AG04450 (cell line): ENCODE results near the gene SNAP23. TPM values are rescaled to one million over a fixed set of nuclear protein-coding genes. Genes with fewer than 3 reads are reported as not detected.

Experiments used
- CTCF ChIA-PET: fragments of 300-600, 350-600 bp; formaldehyde crosslinking; extraction: SDS; loops from one replicate; lab custom pipeline; 2022; ENCODE audit warnings: antibody characterized with exemption, inconsistent platforms; lab: Charles Lee
- POLR2A ChIA-PET: fragments of 350-600 bp; formaldehyde crosslinking; extraction: SDS; loops from one replicate; lab custom pipeline; 2021; ENCODE audit warnings: antibody characterized with exemption, inconsistent platforms; lab: Yijun Ruan, JAX
- DNase-seq: peaks from one replicate; pipeline ENCODE4 v3.0.0-alpha.2; 2011; ENCODE audit warnings: low read depth, low spot score
- H3K27ac ChIP-seq: one replicate; pipeline ENCODE4 v1.5.1; 2012; ENCODE audit warnings: low read depth, low read length, control low read depth
- H3K27me3 ChIP-seq: one replicate; pipeline ENCODE4 v1.6.0; 2012; ENCODE audit warnings: low read length; ENCODE audit not compliant: control insufficient read depth, insufficient read depth
- H3K4me3 ChIP-seq: 2 replicates; pipeline ENCODE4 v1.5.1; 2011; ENCODE audit warnings: mild to moderate bottlenecking, low read depth, low read length, control low read depth
- H3K9me3 ChIP-seq: 2 replicates; pipeline ENCODE4 v1.5.1; 2012; ENCODE audit warnings: low read length; ENCODE audit not compliant: control insufficient read depth, insufficient read depth
- CTCF ChIP-seq: IDR thresholded peaks from 2 replicates; pipeline ENCODE4 v1.5.1; 2011; ENCODE audit warnings: low read depth, low read length, control low read depth, inconsistent platforms
- polyA plus RNA-seq: library from polyadenylated mRNA; depleted of rRNA; stranded (reverse); fragments of >200 nt; gene quantifications from 2 replicates; pipeline ENCODE4 v1.2.3, GENCODE V29; 2011

SNAP23 gene
- polyA plus RNA-seq, 1 experiment, result 83.7 TPM

- no peaks in the 10 kb centered on the region; the same call in 1 of the 2 replicates for H3K9me3 ChIP-seq
- H3K4me3 ChIP-seq, result peak overlapping the region; percentile 77
- H3K27ac ChIP-seq, result peak overlapping the region; percentile 99
- ChIA-PET POLR2A (interaction anchor here (0.5 to 2.0 kb wide), 6 partner anchors 8 to 218 kb away, joined by 3 to 8 read pairs (median 4); partner anchors contain the start of genes GANC, HAUS2, LRRC57 and TMEM87A), CTCF (interaction anchor here (0.6 to 1.6 kb wide), 2 partner anchors 14 to 159 kb away, joined by 3 to 6 read pairs; no protein-coding TSS in a partner anchor)
- peak; percentile 38 for DNase-seq
- H3K27me3 ChIP-seq, result no peaks in the 10 kb centered on the region
- TF ChIP-seq CTCF, result no peak
These were observed 3.8 kb upstream of the SNAP23 start for GRCh38 chr15:42491539-42492225.

DNA sequence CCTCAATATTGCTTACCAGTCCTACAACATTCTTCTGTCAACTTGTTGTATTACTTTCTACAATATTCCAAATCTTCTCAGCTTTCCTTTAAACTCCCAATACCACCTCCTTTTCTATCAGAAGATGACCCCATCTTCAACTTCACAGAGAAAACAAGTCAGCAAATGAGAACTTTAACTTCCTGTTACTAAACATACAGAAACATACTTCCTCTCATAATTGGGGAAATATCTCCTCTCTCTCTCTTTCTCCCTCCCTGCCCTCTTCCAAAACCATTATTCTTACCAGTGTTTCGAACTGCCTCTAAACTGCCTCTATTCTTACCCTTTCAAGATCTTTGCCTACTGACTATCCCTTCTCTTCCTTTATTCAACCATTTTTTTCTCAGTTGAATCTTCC lies 1.8 kb upstream of the SNAP23 start:
- CTCF ChIA-PET, result interaction anchor here (0.6 kb wide), 1 partner anchor 528 kb away, joined by 3 read pairs; no protein-coding TSS in a partner anchor

DNA sequence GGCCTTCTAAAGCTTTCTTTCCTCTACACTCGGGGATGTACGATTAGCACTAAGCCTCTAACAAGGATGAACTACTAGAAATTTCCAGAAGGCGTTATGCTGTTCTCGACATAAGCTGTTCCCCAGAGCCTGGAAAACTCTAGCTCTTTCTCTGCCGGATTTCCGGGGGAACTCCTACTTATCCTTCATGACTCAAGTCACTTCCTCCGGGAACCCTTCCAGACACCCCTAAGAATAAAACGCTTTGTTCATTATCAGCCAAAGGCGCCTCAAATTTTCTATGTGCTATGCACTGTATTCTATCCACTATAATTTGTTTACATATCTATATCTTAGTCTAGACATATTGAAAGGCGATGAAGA lies 455 bp upstream of the SNAP23 start:
- Histone ChIP-seq H3K27ac (peak overlapping the region; percentile 91), H3K27me3 (no peaks in the 10 kb centered on the region), H3K4me3 (peak overlapping the region; percentile 90), H3K9me3 (no peaks in the 10 kb centered on the region; the same call in 1 of the 2 replicates)
- DNase-seq, result no peak
- POLR2A ChIA-PET, result interaction anchor here (0.7 to 2.4 kb wide), 9 partner anchors 10 to 625 kb away, joined by 3 to 16 read pairs (median 5); partner anchors contain the start of genes GANC, HAUS2, LRRC57 and STARD9
- CTCF ChIA-PET, result no interaction called here
- TF ChIP-seq CTCF, result no peak

More for the DNA sequence above, 1.8 kb upstream of the SNAP23 start:
- Histone ChIP-seq H3K9me3 (no peaks in the 10 kb centered on the region; the same call in 1 of the 2 replicates), H3K27ac (no peak overlapping the region), H3K4me3 (no peak overlapping the region), H3K27me3 (no peaks in the 10 kb centered on the region)
- no peak for DNase-seq
- TF ChIP-seq CTCF, result no peak
- POLR2A ChIA-PET, result interaction anchor here (0.6 kb wide), 1 partner anchor 223 kb away, joined by 3 read pairs; no protein-coding TSS in a partner anchor

DNA sequence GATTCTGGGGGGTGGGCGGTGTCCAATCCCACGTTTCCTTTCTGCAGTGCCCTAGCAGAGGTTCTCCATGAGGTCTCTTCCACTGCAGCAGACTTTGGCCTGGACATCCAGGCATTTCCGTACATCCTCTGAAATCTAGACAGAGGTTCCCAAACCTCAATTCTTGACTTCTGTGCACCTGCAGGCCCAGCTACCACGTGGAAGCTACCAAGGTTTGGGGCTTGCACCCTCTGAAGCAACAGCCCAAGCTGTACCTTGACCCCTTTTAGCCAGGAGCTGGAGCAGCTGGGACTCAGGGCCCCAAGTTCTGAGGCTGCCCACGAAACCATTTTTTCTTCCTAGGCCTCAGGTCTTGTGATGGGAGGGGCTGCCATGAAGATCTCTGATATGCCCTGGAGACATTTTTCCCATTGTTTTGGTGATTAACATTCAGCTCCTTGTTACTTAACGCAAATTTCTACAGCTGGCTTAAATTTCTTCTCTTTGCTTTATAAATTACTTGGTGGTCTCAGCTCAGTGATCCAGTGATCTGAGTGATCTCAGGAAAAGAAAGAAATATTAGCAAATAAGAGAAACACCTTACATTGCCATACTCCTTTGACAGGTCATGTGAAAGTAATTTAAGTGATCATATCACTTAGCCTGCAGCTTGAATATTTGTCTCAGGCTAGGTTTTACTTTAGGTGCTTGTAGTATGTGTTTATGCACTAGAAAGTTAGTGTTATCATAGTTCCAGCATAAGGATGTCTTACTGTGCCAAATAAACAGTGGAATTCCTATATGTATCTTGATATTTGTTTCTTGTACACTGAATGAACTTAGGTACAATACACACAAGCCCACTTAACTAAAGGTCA lies 3.0 kb downstream of the SNAP23 start:
- no peak overlapping the region for H3K4me3 ChIP-seq
- no peak for TF ChIP-seq CTCF
- H3K9me3 ChIP-seq, result no peaks in the 10 kb centered on the region; the same call in 1 of the 2 replicates
- ChIA-PET POLR2A (interaction anchor here (0.7 to 1.4 kb wide), 2 partner anchors 8 to 249 kb away, joined by 4 read pairs; partner anchors contain the start of gene ZNF106), CTCF (no interaction called here)
- DNase-seq, result no peak
- no peaks in the 10 kb centered on the region for H3K27me3 ChIP-seq
- H3K27ac ChIP-seq, result no peak overlapping the region
